Measurements from ENCODE around the gene PTPRN2. TPM values are rescaled to one million over a fixed set of nuclear protein-coding genes. Genes with fewer than 3 reads are reported as not detected.

Gene PTPRN2
- total RNA-seq, 8 experiments from 2014 or later, result 0.10 to 19.7 (median 10.8) TPM; not detected in 1

DNA sequence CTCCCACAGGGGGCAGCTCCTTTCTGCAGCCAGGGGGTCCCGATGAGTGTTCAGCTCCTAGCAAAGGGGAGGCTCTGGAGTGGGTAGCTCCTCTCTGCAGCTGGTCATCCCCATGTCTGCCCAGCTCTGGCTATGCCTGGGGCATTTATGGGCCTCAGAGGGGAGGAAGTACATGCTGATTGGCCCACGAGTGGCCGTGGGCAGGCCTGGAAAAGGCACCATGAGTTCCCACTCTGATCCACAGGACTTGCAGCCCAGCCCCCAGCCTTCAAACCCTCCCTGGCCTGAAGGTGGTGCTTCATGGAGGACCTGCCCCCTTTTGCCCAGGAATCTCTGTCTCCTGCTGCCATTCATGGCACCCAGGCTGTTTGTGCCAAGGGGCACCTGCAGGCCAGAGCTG, 982.0 kb downstream of the PTPRN2 start:
- Histone ChIP-seq H3K4me1 (replicated peaks in 1 of 2) (peaks cover 0 to 28% of the 10 kb centered on the region in 2 donors), H3K27ac (no peak overlapping the region), H3K4me3 (no peak overlapping the region)
- 80 to 100% (median 90%) methylated on average over 1 to 3 of the region's 3 CpGs; no CpG with 5 or more reads in 6 of the 10 experiments for WGBS, 10 experiments
- peak in 1 of 8 experiments; percentile 34 for ATAC-seq (replicated peaks in 6 of 8)
- in situ Hi-C loops (cut with MboI; ENCODE audit: low pct_unique_long_range_greater_than_20kb in 2 of 9, low sequenced_read_pairs in 9 of 9, unreplicated experiment in 9 of 9), result no loop called here

DNA sequence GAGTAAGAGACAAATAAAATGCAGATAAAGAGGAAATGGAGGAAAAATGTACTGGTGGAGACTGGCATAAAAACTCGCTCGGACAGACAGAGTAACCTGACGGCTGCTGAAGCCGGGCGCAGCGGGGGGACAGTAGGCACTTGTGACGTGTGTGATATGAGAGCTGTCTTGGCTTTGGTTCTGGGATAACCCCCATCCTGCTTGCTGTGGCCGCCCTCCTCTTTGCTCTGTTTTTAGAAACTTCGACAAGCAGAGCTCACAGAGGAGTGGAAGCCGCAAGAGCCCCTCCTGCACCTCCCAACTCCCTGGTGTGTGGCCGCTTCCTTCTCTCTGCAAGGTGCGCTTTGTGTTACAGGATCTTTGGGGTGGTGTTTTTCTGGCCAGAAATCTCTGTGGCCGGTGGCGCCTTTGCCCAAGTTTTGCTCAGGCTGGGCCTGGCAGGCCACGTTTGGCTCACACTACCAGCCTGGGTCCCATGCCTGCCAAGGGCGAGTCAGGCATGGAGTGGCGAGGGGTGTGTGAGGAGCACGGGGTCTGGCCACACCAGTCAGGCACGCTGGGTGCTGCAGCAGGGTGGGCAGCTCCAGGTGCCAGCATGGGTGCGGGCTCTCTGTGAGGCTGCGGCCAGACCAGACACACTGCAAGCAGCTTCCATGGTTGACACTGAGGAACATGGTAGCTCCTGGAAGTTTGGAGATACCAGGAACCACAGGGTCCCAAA, 982.8 kb downstream of the PTPRN2 start:
- Histone ChIP-seq H3K27ac (no peak overlapping the region), H3K4me1 (replicated peaks in 1 of 2) (peaks cover 0 to 26% of the 10 kb centered on the region in 2 donors), H3K4me3 (no peak overlapping the region)
- in situ Hi-C loops (cut with MboI; ENCODE audit: low pct_unique_long_range_greater_than_20kb in 2 of 9, low sequenced_read_pairs in 9 of 9, unreplicated experiment in 9 of 9), result no loop called here
- ATAC-seq (replicated peaks in 6 of 8), result no peak
- 0 to 97% (median 70%) methylated on average over 3 to 12 of the region's 21 CpGs; no CpG with 5 or more reads in 4 of the 10 experiments for WGBS, 10 experiments

DNA sequence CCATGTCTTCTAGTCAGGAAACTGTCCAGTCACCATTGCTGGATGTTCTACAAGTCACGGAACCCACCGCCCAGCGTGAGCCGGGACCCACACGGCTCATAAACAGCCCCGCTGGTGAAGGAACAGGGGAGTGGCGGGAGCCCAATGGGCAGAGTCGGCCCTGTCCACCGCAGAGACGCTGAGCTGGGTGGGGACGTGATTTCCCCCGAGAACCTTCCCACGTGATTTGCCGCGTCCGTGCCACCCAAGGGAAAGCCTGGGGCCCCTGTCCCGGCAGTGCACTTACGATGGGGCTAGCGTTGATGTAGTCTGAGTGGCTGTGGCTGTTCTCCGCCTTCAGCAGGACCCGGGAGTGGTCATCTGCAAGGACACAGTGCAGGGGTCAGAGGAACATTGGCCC, 983.9 kb downstream of the PTPRN2 start:
- WGBS, 10 experiments, result 50 to 100% methylated on average over 1 to 5 of the region's 21 CpGs; no CpG with 5 or more reads in 8 of the 10 experiments
- no peak overlapping the region for H3K4me3 ChIP-seq
- H3K27ac ChIP-seq, result no peak overlapping the region
- no peak for ATAC-seq (replicated peaks in 6 of 8)
- H3K4me1 ChIP-seq (replicated peaks in 1 of 2), result peaks cover 0 to 23% of the 10 kb centered on the region in 2 donors
- in situ Hi-C loops (cut with MboI; ENCODE audit: low pct_unique_long_range_greater_than_20kb in 2 of 9, low sequenced_read_pairs in 9 of 9, unreplicated experiment in 9 of 9), result no loop called here

DNA sequence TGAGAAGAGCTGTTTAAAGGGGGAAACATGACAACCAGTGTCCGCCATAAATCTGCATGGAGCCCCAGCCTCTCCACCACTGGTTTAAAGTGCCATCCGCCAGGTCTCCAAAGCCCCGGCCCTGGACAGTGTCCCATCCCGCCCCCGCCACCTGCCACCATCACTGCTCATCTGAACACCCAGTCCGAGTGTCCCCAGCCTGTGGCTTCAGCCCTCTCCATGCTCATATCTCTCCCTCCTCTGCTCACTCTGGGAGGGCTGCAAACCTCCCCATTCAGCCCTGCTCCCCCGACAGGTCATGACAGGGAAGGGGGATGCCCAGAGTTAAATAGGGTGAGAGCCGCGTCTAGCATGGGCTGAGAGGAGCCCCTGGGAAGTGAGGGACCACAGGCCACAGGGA, 984.6 kb downstream of the PTPRN2 start:
- Histone ChIP-seq H3K4me3 (no peak overlapping the region), H3K27ac (no peak overlapping the region), H3K4me1 (replicated peaks in 1 of 2) (peaks cover 0 to 16% of the 10 kb centered on the region in 2 donors)
- 80% methylated on average over 1 of the region's 9 CpGs; no CpG with 5 or more reads in 9 of the 10 experiments for WGBS, 10 experiments
- in situ Hi-C loops (cut with MboI; ENCODE audit: low pct_unique_long_range_greater_than_20kb in 2 of 9, low sequenced_read_pairs in 9 of 9, unreplicated experiment in 9 of 9), result no loop called here
- ATAC-seq (replicated peaks in 6 of 8), result peak in 2 of 8 experiments; percentile 24 to 34

DNA sequence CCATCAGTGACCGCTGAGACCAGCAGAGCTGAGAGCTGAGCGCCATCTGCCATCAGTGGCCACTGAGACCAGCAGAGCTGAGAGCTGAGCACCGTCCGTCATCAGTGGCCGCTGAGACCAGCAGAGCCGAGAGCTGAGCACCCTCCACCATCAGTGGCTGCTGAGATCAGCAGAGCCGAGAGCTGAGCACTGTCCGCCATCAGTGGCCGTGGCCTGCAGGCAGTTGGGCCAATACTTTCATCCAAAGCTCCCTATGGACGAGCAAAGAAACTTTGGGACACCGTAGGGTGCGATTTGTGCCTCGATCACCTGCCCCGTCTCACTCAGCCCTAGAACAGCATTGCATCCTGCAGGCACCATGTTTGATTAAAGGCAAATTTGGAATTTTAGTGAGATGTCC, 985.0 kb downstream of the PTPRN2 start:
- 54 to 93% methylated on average over 3 to 10 of the region's 14 CpGs; no CpG with 5 or more reads in 8 of the 10 experiments for whole genome bisulfite sequencing, 10 experiments
- H3K4me1 ChIP-seq (replicated peaks in 1 of 2), result peaks cover 2 to 19% of the 10 kb centered on the region in 2 donors
- no peak overlapping the region for H3K27ac ChIP-seq
- ATAC-seq (replicated peaks in 6 of 8), result no peak
- in situ Hi-C loops (cut with MboI; ENCODE audit: low pct_unique_long_range_greater_than_20kb in 2 of 9, low sequenced_read_pairs in 9 of 9, unreplicated experiment in 9 of 9), result no loop called here
- H3K4me3 ChIP-seq, result no peak overlapping the region

DNA sequence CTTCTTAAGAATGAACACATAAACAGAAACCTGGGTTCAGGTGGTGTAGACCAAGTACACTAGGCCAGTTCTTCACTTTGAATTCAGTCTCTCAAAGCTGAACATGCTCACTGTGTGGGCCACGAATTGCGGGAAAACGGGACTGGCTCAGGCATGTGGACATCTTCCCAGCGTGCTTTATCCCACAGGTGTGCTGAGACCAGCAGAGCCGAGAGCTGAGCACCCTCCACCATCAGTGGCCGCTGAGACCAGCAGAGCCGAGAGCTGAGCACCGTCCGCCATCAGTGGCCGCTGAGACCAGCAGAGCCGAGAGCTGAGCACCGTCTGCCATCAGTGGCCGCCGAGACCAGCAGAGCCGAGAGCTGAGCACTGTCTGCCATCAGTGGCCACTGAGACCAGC, 985.5 kb downstream of the PTPRN2 start:
- WGBS, 10 experiments, result 15 to 98% (median 53%) methylated on average over 1 to 13 of the region's 15 CpGs; no CpG with 5 or more reads in 2 of the 10 experiments
- H3K4me1 ChIP-seq (replicated peaks in 1 of 2), result peaks cover 7 to 22% of the 10 kb centered on the region in 2 donors

DNA sequence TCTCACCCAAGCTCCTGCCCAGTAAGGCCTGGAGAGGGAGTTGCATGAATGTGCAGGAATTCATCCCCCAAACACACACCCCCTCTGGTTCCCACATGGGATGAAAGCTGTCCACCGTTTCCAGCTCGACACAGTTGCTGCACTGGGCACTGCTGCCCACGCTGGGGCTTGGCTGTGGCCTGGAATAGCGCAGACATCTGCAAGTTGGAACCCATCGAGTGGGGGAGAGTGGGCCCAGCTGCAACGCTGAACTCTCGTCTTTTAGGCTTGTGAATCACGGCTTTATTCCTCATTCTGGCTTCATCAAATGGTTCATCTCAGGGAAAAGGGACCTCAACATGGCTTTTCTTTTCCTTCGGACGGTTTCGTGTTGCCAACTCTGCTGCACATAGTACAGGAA, 986.1 kb downstream of the PTPRN2 start:
- Histone ChIP-seq H3K4me3 (no peak overlapping the region), H3K27ac (no peak overlapping the region), H3K4me1 (replicated peaks in 1 of 2) (peaks cover 8 to 25% of the 10 kb centered on the region in 2 donors)
- in situ Hi-C loops (cut with MboI; ENCODE audit: low pct_unique_long_range_greater_than_20kb in 2 of 9, low sequenced_read_pairs in 9 of 9, unreplicated experiment in 9 of 9), result no loop called here
- 0 to 100% (median 46%) methylated on average over 1 to 11 of the region's 11 CpGs; no CpG with 5 or more reads in 3 of the 10 experiments for WGBS, 10 experiments
- ATAC-seq (replicated peaks in 6 of 8), result no peak

More for the DNA sequence above, 985.5 kb downstream of the PTPRN2 start:
- no peak for ATAC-seq (replicated peaks in 6 of 8)
- no peak overlapping the region for H3K27ac ChIP-seq
- in situ Hi-C loops (cut with MboI; ENCODE audit: low pct_unique_long_range_greater_than_20kb in 2 of 9, low sequenced_read_pairs in 9 of 9, unreplicated experiment in 9 of 9), result no loop called here
- no peak overlapping the region for H3K4me3 ChIP-seq

DNA sequence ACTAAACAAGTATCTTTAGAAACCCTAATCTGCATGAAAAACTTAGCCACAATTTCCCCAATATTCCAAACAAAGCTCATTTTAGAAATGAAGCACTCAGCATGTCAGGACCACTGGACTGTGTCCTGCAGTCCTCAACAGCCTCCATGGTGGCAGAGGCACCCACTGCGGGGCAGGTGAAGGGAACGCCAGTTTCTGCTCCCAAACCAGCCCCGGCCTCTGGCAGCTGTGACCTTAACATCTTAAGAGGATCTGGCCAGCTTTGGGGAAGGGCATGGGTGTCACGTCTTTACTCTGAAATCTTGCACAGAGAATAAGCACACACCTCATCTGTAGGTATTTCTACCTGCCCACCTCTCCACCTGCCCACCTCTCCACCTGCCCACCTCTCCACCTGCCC, 988.1 kb downstream of the PTPRN2 start:
- in situ Hi-C loops (cut with MboI; ENCODE audit: low pct_unique_long_range_greater_than_20kb in 2 of 9, low sequenced_read_pairs in 9 of 9, unreplicated experiment in 9 of 9), result no loop called here
- Histone ChIP-seq H3K4me1 (replicated peaks in 1 of 2) (peaks cover 8 to 30% of the 10 kb centered on the region in 2 donors), H3K4me3 (no peak overlapping the region), H3K27ac (no peak overlapping the region)
- no peak for ATAC-seq (replicated peaks in 6 of 8)
- WGBS, 10 experiments, result 40 to 70% methylated on average over 1 to 3 of the region's 4 CpGs; no CpG with 5 or more reads in 8 of the 10 experiments

DNA sequence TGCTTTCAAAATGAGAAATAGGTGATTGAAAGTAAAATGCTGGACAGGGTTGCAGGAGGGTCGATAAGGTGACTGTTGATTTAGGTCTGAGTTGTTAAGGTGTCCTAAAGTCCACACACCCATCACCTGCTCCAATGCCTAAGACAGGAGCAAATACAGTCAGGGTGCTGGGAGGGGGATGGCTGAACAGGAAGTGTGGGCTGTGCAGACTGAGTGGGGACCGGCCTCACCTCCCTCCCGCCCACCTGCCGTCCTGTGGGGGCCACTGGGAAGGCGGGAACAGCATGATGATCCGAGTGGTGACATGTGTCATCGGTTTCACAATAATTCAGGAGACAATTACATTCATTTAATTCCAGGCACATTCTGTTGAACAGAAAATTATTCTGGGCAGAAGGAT, 990.1 kb downstream of the PTPRN2 start:
- 0 to 75% (median 42%) methylated on average over 2 to 7 of the region's 7 CpGs; no CpG with 5 or more reads in 3 of the 10 experiments for WGBS, 10 experiments
- in situ Hi-C loops (cut with MboI; ENCODE audit: low pct_unique_long_range_greater_than_20kb in 2 of 9, low sequenced_read_pairs in 9 of 9, unreplicated experiment in 9 of 9), result no loop called here
- Histone ChIP-seq H3K4me3 (no peak overlapping the region), H3K4me1 (replicated peaks in 1 of 2) (peaks cover 8 to 27% of the 10 kb centered on the region in 2 donors), H3K27ac (no peak overlapping the region)
- ATAC-seq (replicated peaks in 6 of 8), result peak in 4 of 8 experiments; percentile 52 to 91 (median 57)

DNA sequence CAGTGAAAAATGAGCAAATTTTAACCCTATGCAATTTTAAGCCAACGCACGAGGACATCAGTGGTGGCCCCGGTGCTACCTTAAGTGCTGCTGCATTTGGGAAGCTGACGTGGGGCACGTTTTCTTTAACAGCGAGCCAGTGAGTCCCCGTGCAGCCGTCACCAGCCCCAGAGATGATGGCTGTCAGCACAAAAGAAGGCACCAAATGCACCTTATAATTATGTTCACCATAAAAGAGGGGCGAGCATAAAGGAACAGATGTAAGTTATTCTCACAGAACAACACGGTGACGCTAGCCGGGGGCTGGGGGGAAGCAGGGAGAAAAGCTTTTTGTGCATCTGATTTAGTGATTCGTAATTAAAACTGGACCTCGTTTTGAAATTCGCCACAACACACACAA, 990.7 kb downstream of the PTPRN2 start:
- no peak overlapping the region for H3K4me3 ChIP-seq
- H3K27ac ChIP-seq, result no peak overlapping the region
- H3K4me1 ChIP-seq (replicated peaks in 1 of 2), result peaks cover 8 to 27% of the 10 kb centered on the region in 2 donors
- peak in 1 of 8 experiments; percentile 16 for ATAC-seq (replicated peaks in 6 of 8)
- in situ Hi-C loops (cut with MboI; ENCODE audit: low pct_unique_long_range_greater_than_20kb in 2 of 9, low sequenced_read_pairs in 9 of 9, unreplicated experiment in 9 of 9), result no loop called here
- WGBS, 10 experiments, result 19 to 89% (median 50%) methylated on average over 2 to 14 of the region's 15 CpGs; no CpG with 5 or more reads in 1 of the 10 experiments

DNA sequence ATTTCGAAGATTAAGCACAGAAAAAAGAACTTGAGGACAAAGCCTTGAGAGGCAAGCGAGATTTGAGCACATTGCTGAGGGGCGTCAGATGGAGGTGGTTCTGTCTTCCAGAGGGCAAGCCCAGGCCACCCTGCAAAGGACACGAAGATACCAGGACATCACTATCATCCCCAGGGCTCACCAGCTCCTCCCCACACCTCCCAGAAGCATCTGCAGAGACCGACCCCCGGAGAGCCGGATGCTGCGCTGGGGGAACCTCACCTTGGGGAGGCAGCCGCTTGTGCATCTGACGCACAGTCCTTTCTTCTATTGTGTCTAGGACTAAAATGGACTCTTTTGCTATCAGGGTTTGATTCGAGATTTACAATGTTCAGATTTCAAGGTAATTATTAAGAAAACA, 991.2 kb downstream of the PTPRN2 start:
- in situ Hi-C loops (cut with MboI; ENCODE audit: low pct_unique_long_range_greater_than_20kb in 2 of 9, low sequenced_read_pairs in 9 of 9, unreplicated experiment in 9 of 9), result no loop called here

DNA sequence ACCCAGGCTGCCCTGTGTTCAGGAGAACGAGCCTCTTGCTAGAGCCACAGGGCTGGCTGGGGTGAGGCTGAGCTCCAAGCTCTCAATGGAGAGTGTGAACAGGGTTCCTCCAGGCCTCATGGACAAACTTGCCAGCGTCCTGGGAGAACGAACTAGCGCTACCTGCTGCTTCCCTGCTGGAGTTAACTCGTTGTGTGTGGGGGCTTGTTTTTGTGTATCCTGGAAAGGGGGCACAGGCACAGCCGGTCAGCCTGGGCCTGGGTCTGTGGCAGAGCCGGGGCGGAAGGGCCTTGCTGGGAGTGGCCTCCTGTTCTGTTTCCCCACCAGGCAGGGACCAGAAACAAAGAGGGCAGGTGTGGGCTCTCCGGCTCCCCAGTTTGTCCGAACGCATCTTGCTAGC, 991.6 kb downstream of the PTPRN2 start:
- no peak overlapping the region for H3K27ac ChIP-seq
- H3K4me3 ChIP-seq, result no peak overlapping the region
- in situ Hi-C loops (cut with MboI; ENCODE audit: low pct_unique_long_range_greater_than_20kb in 2 of 9, low sequenced_read_pairs in 9 of 9, unreplicated experiment in 9 of 9), result no loop called here
- ATAC-seq (replicated peaks in 6 of 8), result no peak
- peaks cover 8 to 23% of the 10 kb centered on the region in 2 donors for H3K4me1 ChIP-seq (replicated peaks in 1 of 2)
- WGBS, 10 experiments, result 10 to 80% (median 61%) methylated on average over 2 to 8 of the region's 11 CpGs; no CpG with 5 or more reads in 6 of the 10 experiments

More for the DNA sequence above, 991.2 kb downstream of the PTPRN2 start:
- H3K4me1 ChIP-seq (replicated peaks in 1 of 2), result peaks cover 8 to 27% of the 10 kb centered on the region in 2 donors
- 33 to 100% (median 56%) methylated on average over 1 to 9 of the region's 11 CpGs; no CpG with 5 or more reads in 3 of the 10 experiments for WGBS, 10 experiments
- H3K27ac ChIP-seq, result no peak overlapping the region
- no peak for ATAC-seq (replicated peaks in 6 of 8)
- H3K4me3 ChIP-seq, result no peak overlapping the region

DNA sequence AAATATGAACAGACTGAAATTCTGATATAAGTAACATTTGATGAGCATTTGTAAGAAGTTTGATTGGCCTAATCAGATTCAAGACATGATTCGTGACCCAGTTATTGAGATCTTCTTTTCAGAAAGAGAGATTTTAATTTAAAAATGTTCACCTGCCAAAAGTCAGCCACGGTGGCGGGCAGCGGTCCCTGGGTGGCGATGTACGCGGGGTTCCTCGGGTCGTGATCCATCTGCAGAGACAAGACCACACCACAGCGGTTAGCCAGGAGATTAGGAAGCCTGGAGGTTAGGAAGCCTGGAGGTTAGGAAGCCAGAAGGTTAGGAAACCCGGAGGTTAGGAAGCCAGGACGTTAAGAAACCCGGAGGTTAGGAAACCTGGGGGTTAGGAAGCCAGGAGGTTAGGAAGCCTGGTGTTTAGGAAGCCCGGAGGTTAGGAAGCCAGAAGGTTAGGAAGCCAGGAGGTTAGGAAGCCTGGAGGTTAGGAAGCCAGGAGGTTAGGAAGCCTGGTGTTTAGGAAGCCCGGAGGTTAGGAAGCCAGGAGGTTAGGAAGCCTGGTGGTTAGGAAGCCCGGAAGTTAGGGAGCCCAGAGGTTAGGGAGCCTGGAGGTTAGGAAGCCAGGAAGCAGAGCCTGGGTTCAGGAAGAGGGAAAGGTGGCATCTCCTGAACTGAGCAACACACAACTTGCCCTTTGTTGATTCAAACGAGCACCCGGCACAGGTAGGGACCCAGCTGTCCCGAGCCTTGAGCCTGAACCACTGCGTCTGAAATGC, 992.4 kb downstream of the PTPRN2 start:
- Histone ChIP-seq H3K4me1 (replicated peaks in 1 of 2) (peaks cover 8 to 19% of the 10 kb centered on the region in 2 donors), H3K4me3 (no peak overlapping the region), H3K27ac (no peak overlapping the region)
- 32 to 87% (median 66%) methylated on average over 4 to 19 of the region's 20 CpGs for WGBS, 10 experiments
- in situ Hi-C loops (cut with MboI; ENCODE audit: low pct_unique_long_range_greater_than_20kb in 2 of 9, low sequenced_read_pairs in 9 of 9, unreplicated experiment in 9 of 9), result no loop called here
- no peak for ATAC-seq (replicated peaks in 6 of 8)
